IMR-90 (cell line): ENCODE data around the gene PRDM2. TPM values are rescaled to one million over a fixed set of nuclear protein-coding genes. Genes with fewer than 3 reads are reported as not detected.

Experiments used
- ATAC-seq: fragments of 200-7000 bp; cut with Tn5 transposase; 2 replicates; pipeline ENCODE4 v1.9.1; 2020; ENCODE audit warnings: low read depth, mild to moderate bottlenecking, moderate library complexity
- BruUV-seq: library from RNA; stranded (reverse); fragments of 400-500 nt; replicated peaks from 2 replicates; lab custom pipeline; 2021; lab: Mats Ljungman, UMichigan
- CTCF ChIA-PET: fragments of 300-600 bp; formaldehyde crosslinking; extraction: SDS; loops from one replicate; lab custom pipeline; 2021; ENCODE audit warnings: antibody characterized with exemption; lab: Yijun Ruan, JAX
- POLR2A ChIA-PET: fragments of 300-600 bp; sonication (Branson Sonifier 250); formaldehyde crosslinking; loops from one replicate; lab custom pipeline; 2022; ENCODE audit warnings: antibody characterized with exemption; ENCODE audit not compliant: unreplicated experiment; lab: Charles Lee
- DNase-seq: peaks from one replicate; pipeline ENCODE4 v3.0.0; 2013
- H2AFZ ChIP-seq: replicated peaks from 2 replicates; pipeline ENCODE3; 2013; ENCODE audit warnings: low read length, mild to moderate bottlenecking; ENCODE audit not compliant: poor library complexity
- H2AK5ac ChIP-seq: 2 replicates; pipeline ENCODE4 v1.6.1; 2013; ENCODE audit warnings: low read depth, low read length, inconsistent platforms
- H2AK9ac ChIP-seq: replicated peaks from 2 replicates; pipeline ENCODE3; 2013; ENCODE audit warnings: mild to moderate bottlenecking, low read depth, low read length, moderate library complexity; ENCODE audit not compliant: poor library complexity
- H2BK120ac ChIP-seq: 2 replicates; pipeline ENCODE4 v1.6.1; 2013; ENCODE audit warnings: low read depth, low read length, inconsistent platforms
- H2BK15ac ChIP-seq: 3 replicates; pipeline ENCODE4 v1.6.1; 2013; ENCODE audit warnings: low read depth, low read length, inconsistent platforms
- H2BK20ac ChIP-seq: 2 replicates; pipeline ENCODE4 v1.6.1; 2013; ENCODE audit warnings: low read depth, mild to moderate bottlenecking, inconsistent platforms, low read length, moderate library complexity
- H2BK5ac ChIP-seq: 2 replicates; pipeline ENCODE4 v1.6.1; 2013; ENCODE audit warnings: mild to moderate bottlenecking, low read depth, low read length, inconsistent platforms; ENCODE audit not compliant: poor library complexity, severe bottlenecking
- H3K14ac ChIP-seq: replicated peaks from 2 replicates; pipeline ENCODE4 v1.6.1; 2013; ENCODE audit warnings: low read depth, low read length, inconsistent platforms
- H3K18ac ChIP-seq: 2 replicates; pipeline ENCODE4 v1.6.1; 2013; ENCODE audit warnings: low read depth, low read length, control low read depth
- H3K23ac ChIP-seq: 2 replicates; pipeline ENCODE4 v1.6.1; 2013; ENCODE audit warnings: low read depth, low read length, inconsistent platforms
- H3K27ac ChIP-seq: 2 replicates; pipeline ENCODE4 v1.5.1; 2013; ENCODE audit warnings: mild to moderate bottlenecking, control low read depth, low read length; ENCODE audit not compliant: insufficient read depth
- H3K27me3 ChIP-seq: 2 replicates; pipeline ENCODE4 v1.6.1; 2013; ENCODE audit warnings: low read length; ENCODE audit not compliant: control insufficient read depth, insufficient read depth
- H3K36me3 ChIP-seq: 2 replicates; pipeline ENCODE4 v1.6.1; 2013; ENCODE audit warnings: low read length, mixed read lengths; ENCODE audit not compliant: control insufficient read depth, insufficient read depth
- H3K4ac ChIP-seq: 2 replicates; pipeline ENCODE4 v1.6.1; 2013; ENCODE audit warnings: low read depth, low read length, inconsistent platforms
- H3K4me1 ChIP-seq: 2 replicates; pipeline ENCODE4 v1.6.1; 2013; ENCODE audit warnings: low read length, mixed read lengths; ENCODE audit not compliant: control insufficient read depth, insufficient read depth
- H3K4me2 ChIP-seq: 2 replicates; pipeline ENCODE4 v1.6.1; 2013; ENCODE audit warnings: low read depth, mild to moderate bottlenecking, control low read depth, low read length, moderate library complexity
- H3K4me3 ChIP-seq: 2 replicates; pipeline ENCODE4 v1.5.1; 2013; ENCODE audit warnings: low read depth, mild to moderate bottlenecking, control low read depth, low read length, moderate library complexity; ENCODE audit not compliant: insufficient read depth
- H3K56ac ChIP-seq: 2 replicates; pipeline ENCODE4 v1.6.1; 2013; ENCODE audit warnings: low read length, inconsistent platforms; ENCODE audit not compliant: insufficient read depth; ENCODE audit errors: extremely low read depth
- H3K79me1 ChIP-seq, 2 experiments: 2 replicates each; pipeline ENCODE4 v1.6.1; 2013; ENCODE audit warnings: low read length in 2 of 2, inconsistent platforms in 1 of 2, low read depth in 1 of 2
- H3K9ac ChIP-seq: 2 replicates; pipeline ENCODE4 v1.6.1; 2013; ENCODE audit warnings: low read depth, low read length, control low read depth
- H3K9me1 ChIP-seq: 2 replicates; pipeline ENCODE4 v1.6.1; 2013; ENCODE audit warnings: low read length, inconsistent platforms; ENCODE audit not compliant: insufficient read depth
- H3K9me3 ChIP-seq: 2 replicates; pipeline ENCODE4 v1.6.1; 2013; ENCODE audit warnings: low read length; ENCODE audit not compliant: control insufficient read depth, insufficient read depth
- H4K20me1 ChIP-seq: 2 replicates; pipeline ENCODE4 v1.6.1; 2013; ENCODE audit warnings: low read length, inconsistent platforms; ENCODE audit not compliant: insufficient read depth
- H4K5ac ChIP-seq: 2 replicates; pipeline ENCODE4 v1.6.1; 2013; ENCODE audit warnings: mild to moderate bottlenecking, low read depth, low read length, control low read depth
- H4K8ac ChIP-seq, 2 experiments: 2 replicates each; pipeline ENCODE4 v1.6.1; 2013; ENCODE audit warnings: low read depth in 2 of 2, low read length in 2 of 2, control low read depth in 1 of 2, inconsistent platforms in 1 of 2
- H4K91ac ChIP-seq: 2 replicates; pipeline ENCODE4 v1.6.1; 2013; ENCODE audit warnings: low read depth, low read length, inconsistent platforms; ENCODE audit not compliant: insufficient read depth
- BHLHE40 ChIP-seq: fragments of 150-350 bp; IDR thresholded peaks from 2 replicates; pipeline ENCODE4 v1.6.1; 2016; ENCODE audit warnings: mild to moderate bottlenecking, low read depth, low read length
- CHD1 ChIP-seq: IDR thresholded peaks from 2 replicates; pipeline ENCODE4 v1.6.1; 2012; ENCODE audit warnings: low read depth, low read length, improper control_type of control experiment
- ELK1 ChIP-seq: fragments of 150-350 bp; IDR thresholded peaks from 2 replicates; pipeline ENCODE4 v1.6.1; 2016; ENCODE audit warnings: low read depth, mild to moderate bottlenecking, low read length, moderate library complexity, borderline replicate concordance
- FOS ChIP-seq: fragments of 150-350 bp; IDR thresholded peaks from 2 replicates; pipeline ENCODE4 v1.6.1; 2016; ENCODE audit warnings: low read depth, low read length
- MAFK ChIP-seq: IDR thresholded peaks from 2 replicates; pipeline ENCODE4 v1.6.1; 2012; ENCODE audit warnings: low read depth, low read length, improper control_type of control experiment
- MAZ ChIP-seq: IDR thresholded peaks from 2 replicates; pipeline ENCODE4 v1.6.1; 2012; ENCODE audit warnings: low read depth, mild to moderate bottlenecking, low read length, improper control_type of control experiment, moderate library complexity, borderline replicate concordance
- MXI1 ChIP-seq: IDR thresholded peaks from 2 replicates; pipeline ENCODE4 v1.6.1; 2012; ENCODE audit warnings: low read depth, mild to moderate bottlenecking, low read length, moderate library complexity, borderline replicate concordance
- POLR2A ChIP-seq: IDR thresholded peaks from 2 replicates; pipeline ENCODE4 v1.6.1; 2012; ENCODE audit warnings: mild to moderate bottlenecking, low read depth, low read length
- RAD21 ChIP-seq: IDR thresholded peaks from 2 replicates; pipeline ENCODE4 v1.6.1; 2012; ENCODE audit warnings: low read length, improper control_type of control experiment
- RFX5 ChIP-seq: IDR thresholded peaks from 2 replicates; pipeline ENCODE4 v1.8.0; 2012; ENCODE audit warnings: low read depth, mild to moderate bottlenecking, low read length, moderate library complexity
- SMC3 ChIP-seq: fragments of 150-350 bp; IDR thresholded peaks from 2 replicates; pipeline ENCODE4 v1.6.1; 2016; ENCODE audit warnings: low read depth, mild to moderate bottlenecking, antibody characterized with exemption, low read length, moderate library complexity
- USF2 ChIP-seq: fragments of 150-350 bp; IDR thresholded peaks from 2 replicates; pipeline ENCODE4 v1.6.1; 2017; ENCODE audit warnings: mild to moderate bottlenecking, antibody characterized with exemption, low read length, low read depth
- WGBS, 2 experiments: methylation state at CpG; one replicate each; pipeline versions ENCODE4 v1.1.5 to v1.1.7; 2013; ENCODE audit warnings: missing lambda C conversion rate in 2 of 2; ENCODE audit not compliant: insufficient read length in 1 of 2; ENCODE audit errors: extremely low coverage in 2 of 2; 5-methylcytosine and 5-hydroxymethylcytosine counted together
- dilution Hi-C: fragments of 300-500 bp; cut with HindIII; formaldehyde crosslinking; loops from one replicate; pipeline ENCODE4 v1.14.3; 2018; ENCODE audit warnings: low sequenced_read_pairs; ENCODE audit not compliant: unreplicated experiment
- in situ Hi-C: fragments of 300-500 bp; cut with MboI; formaldehyde crosslinking; loops from 3 replicates; pipeline ENCODE4 v1.14.3; 2019; ENCODE audit warnings: low sequenced_read_pairs, inconsistent platforms, mixed read lengths
- intact Hi-C: fragments of 100-400 bp; cut with micrococcal nuclease; formaldehyde crosslinking; loops from 2 replicates; pipeline ENCODE4 v1.10.0; 2022
- polyA plus RNA-seq, 3 experiments: library from polyadenylated mRNA; depleted of rRNA; stranded (reverse); fragments of >200 nt; gene quantifications; 2 replicates each; pipeline ENCODE4 v1.2.3, GENCODE V29; 2012; ENCODE audit warnings: low replicate concordance in 1 of 3
- total RNA-seq: library from RNA; depleted of rRNA; stranded (reverse); fragments of >200 nt; gene quantifications from 2 replicates; pipeline ENCODE4 v1.2.3, GENCODE V29; 2012

PRDM2 gene
- total and polyA plus RNA-seq, 2 of the 4 experiments (the other 2 are of a cell fraction), result 3.4 to 8.9 TPM

GRCh38 chr1:13760340-13760739 is 60.4 kb downstream of the PRDM2 start:
- in situ Hi-C loops, result loop anchor here (25.0 kb wide), 1 partner anchor 1177 kb away; no protein-coding TSS in a partner anchor

More at GRCh38 chr1:13760340-13760739, 60.4 kb downstream of the PRDM2 start:
- DNase-seq (no peak), ATAC-seq (no peak)
- Histone ChIP-seq H3K4me2 (no peak overlapping the region), H3K9me1 (peaks cover 17% of the 10 kb centered on the region), H2AK9ac (no peak overlapping the region), H3K27ac (no peak overlapping the region), H2BK120ac (no peak overlapping the region), H3K4me1 (peaks cover 13% of the 10 kb centered on the region), H3K14ac (no peak overlapping the region), H3K18ac (no peak overlapping the region), H4K20me1 (peaks cover 81% of the 10 kb centered on the region), H3K9me3 (no peaks in the 10 kb centered on the region), H4K8ac (no peak overlapping the region), H2BK20ac (no peak overlapping the region), H3K36me3 (peaks cover 5% of the 10 kb centered on the region; the same call in 1 of the 2 replicates), H2AFZ (no peak overlapping the region), H3K56ac (no peak overlapping the region), H3K4ac (no peak overlapping the region), H4K91ac (no peak overlapping the region), H4K5ac (no peak overlapping the region), H3K79me1 (peaks cover 16 to 57% of the 10 kb centered on the region in 2 experiments), H3K9ac (no peak overlapping the region), H2BK15ac (no peak overlapping the region), H3K27me3 (no peaks in the 10 kb centered on the region), H3K23ac (no peak overlapping the region), H3K4me3 (no peak overlapping the region), H2BK5ac (no peak overlapping the region), H2AK5ac (no peak overlapping the region)
- POLR2A ChIA-PET, result no interaction called here
- 67% methylated on average over 1 of the region's 2 CpGs; no CpG with 5 or more reads in 1 of the 2 experiments for WGBS, 2 experiments
- dilution Hi-C loops, result no loop called here
- CTCF ChIA-PET, result interaction anchor here (1.0 kb wide), 1 partner anchor 29 kb away, joined by 3 read pairs; no protein-coding TSS in a partner anchor
- TF ChIP-seq MAFK, result no peak
- no peak for TF ChIP-seq USF2
- TF ChIP-seq CHD1, result no peak
- TF ChIP-seq RFX5, result no peak
- TF ChIP-seq FOS, result no peak
- TF ChIP-seq BHLHE40, result no peak
- no peak for TF ChIP-seq MXI1
- TF ChIP-seq ELK1, result no peak
- TF ChIP-seq SMC3, result no peak
- TF ChIP-seq MAZ, result no peak
- no peak for TF ChIP-seq POLR2A
- no peak for TF ChIP-seq RAD21
- intact Hi-C loops, result loop anchor here (1.0 kb wide), 1 partner anchor 9 kb away; no protein-coding TSS in a partner anchor
- BruUV-seq, result no TSS peak
